Measurements from ENCODE around the gene ZNF428. TPM values are rescaled to one million over a fixed set of nuclear protein-coding genes. Genes with fewer than 3 reads are reported as not detected.

The ZNF428 gene
- total RNA-seq, 4 donors from 2014 or later, result 38.1 to 61.1 (median 50.5) TPM

DNA sequence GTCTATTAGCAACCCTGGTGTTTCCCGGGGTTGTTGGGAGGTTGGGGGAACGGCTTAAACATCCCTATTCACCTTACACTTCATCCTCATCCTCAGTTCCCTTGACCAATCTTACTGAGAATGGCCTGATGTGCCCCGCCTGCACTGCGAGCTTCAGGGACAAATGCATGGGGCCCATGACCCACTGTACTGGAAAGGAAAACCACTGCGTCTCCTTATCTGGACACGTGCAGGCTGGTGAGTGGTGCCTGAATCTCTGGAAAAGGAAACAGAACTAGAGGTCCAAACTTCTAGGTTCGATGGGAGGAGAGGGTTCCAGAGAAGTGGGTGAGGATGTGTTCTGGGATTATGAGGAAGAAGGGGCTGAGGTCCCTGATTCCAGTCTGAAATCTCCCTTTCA lies 38.0 kb downstream of the ZNF428 start:
- WGBS, 2 donors, result 67 to 74% methylated on average over 7 of the region's 7 CpGs
- Histone ChIP-seq H3K27ac (peak overlapping the region in 3 of 4 donors; percentile 80 to 93 (median 89)), H3K27me3 (no peaks in the 10 kb centered on the region), H3K36me3 (peaks cover 0 to 10% (median 0%) of the 10 kb centered on the region in 3 donors), H3K4me3 (peak overlapping the region in 1 of 4 donors; percentile 60), H3K9me3 (no peaks in the 10 kb centered on the region), H3K4me1 (peaks cover 0 to 37% (median 7%) of the 10 kb centered on the region in 4 donors)
- TF ChIP-seq POLR2A (IDR thresholded peaks at IDR 0.05) (no peak), EP300 (IDR thresholded peaks at IDR 0.05) (no peak)
- TF ChIP-seq, protein P1, sequence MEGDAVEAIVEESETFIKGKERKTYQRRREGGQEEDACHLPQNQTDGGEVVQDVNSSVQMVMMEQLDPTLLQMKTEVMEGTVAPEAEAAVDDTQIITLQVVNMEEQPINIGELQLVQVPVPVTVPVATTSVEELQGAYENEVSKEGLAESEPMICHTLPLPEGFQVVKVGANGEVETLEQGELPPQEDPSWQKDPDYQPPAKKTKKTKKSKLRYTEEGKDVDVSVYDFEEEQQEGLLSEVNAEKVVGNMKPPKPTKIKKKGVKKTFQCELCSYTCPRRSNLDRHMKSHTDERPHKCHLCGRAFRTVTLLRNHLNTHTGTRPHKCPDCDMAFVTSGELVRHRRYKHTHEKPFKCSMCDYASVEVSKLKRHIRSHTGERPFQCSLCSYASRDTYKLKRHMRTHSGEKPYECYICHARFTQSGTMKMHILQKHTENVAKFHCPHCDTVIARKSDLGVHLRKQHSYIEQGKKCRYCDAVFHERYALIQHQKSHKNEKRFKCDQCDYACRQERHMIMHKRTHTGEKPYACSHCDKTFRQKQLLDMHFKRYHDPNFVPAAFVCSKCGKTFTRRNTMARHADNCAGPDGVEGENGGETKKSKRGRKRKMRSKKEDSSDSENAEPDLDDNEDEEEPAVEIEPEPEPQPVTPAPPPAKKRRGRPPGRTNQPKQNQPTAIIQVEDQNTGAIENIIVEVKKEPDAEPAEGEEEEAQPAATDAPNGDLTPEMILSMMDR (IDR thresholded peaks at IDR 0.05), result no peak
- no peak for DNase-seq (ENCODE audit: low spot score in 2 of 2)

DNA sequence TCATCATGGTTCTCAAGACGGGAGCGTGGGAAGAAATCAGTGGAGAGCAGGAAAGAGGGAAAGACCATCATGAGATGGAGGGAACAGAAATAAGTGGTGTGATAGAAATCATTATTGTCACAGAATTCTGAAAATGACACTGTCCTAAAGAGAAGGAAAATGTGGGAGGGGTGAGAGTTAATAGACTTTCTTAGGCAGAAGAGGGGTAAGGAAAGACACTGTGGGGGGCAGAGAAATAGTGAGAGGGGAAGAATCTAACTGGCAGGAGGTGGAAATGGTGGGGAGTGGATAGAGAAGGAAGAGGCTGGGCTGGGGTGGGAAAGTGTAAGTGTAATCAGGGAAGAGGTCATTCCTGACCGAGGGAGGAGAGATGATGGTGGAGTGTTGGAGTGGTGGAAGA lies 40.6 kb downstream of the ZNF428 start:
- 85 to 88% methylated on average over 3 of the region's 3 CpGs for WGBS, 2 donors
- no peak for TF ChIP-seq EP300 (IDR thresholded peaks at IDR 0.05)
- TF ChIP-seq, protein P1 (IDR thresholded peaks at IDR 0.05), result no peak
- no peak for TF ChIP-seq POLR2A (IDR thresholded peaks at IDR 0.05)
- peaks cover 0 to 52% (median 20%) of the 10 kb centered on the region in 4 donors for H3K4me1 ChIP-seq

DNA sequence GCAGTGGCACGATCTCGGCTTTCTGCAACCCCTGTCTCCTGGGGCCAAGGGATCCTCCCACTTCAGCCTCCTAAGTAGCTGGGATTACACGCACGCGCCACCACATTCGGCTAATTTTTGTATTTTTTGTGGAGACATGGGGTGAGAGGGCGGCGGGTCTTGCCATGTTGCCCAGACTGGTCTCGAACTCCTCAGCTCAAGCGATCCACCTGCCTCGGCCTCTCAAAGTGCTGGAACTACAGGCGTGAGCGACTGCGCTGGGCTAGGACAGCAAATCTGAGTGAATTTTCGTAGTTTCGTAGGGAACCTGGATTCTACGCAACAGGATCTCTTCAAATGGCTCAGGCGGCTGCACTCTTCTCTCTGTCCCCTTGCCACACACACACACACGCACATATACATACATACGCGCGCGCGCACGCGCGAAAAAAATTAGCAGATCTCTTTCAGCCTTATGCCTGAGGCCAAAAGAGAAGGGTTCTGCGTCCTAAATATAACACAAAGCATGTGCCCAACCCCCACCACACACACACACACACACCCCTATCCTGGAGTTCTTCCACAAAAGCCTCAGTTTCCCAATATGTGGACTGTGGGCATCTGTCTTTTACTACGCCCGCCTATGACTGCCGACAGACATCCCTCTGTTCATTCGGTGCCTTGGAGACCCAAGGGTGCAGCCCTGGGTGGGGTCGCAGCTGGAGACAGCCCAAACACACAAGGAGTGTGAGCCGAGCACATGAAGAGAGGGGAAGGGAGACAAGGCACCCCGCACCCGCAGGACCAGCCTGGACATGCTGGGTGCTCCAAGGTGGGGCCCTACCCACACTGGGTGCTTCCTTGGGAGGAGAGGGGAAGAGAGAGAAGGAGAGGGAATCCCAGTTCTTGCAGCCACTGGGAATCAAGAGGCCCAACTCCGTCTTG lies 43.2 kb downstream of the ZNF428 start:
- Histone ChIP-seq H3K9me3 (no peaks in the 10 kb centered on the region), H3K27ac (peak overlapping the region; percentile 60 to 91 (median 90)), H3K36me3 (peaks cover 0 to 13% (median 0%) of the 10 kb centered on the region in 3 donors), H3K4me1 (peaks cover 0 to 56% (median 22%) of the 10 kb centered on the region in 4 donors), H3K27me3 (no peaks in the 10 kb centered on the region), H3K4me3 (peak overlapping the region; percentile 25 to 92 (median 78))
- no peak for DNase-seq (ENCODE audit: low spot score in 2 of 2)
- no peak for TF ChIP-seq EP300 (IDR thresholded peaks at IDR 0.05)
- TF ChIP-seq, protein P1 (IDR thresholded peaks at IDR 0.05), result no peak
- no peak for TF ChIP-seq POLR2A (IDR thresholded peaks at IDR 0.05)
- 65 to 67% methylated on average over 37 of the region's 37 CpGs for WGBS, 2 donors

More for the DNA sequence above, 40.6 kb downstream of the ZNF428 start:
- no peaks in the 10 kb centered on the region for H3K36me3 ChIP-seq
- H3K27ac ChIP-seq, result no peak overlapping the region
- H3K4me3 ChIP-seq, result no peak overlapping the region
- DNase-seq (ENCODE audit: low spot score in 2 of 2), result no peak
- no peaks in the 10 kb centered on the region for H3K9me3 ChIP-seq
- no peaks in the 10 kb centered on the region for H3K27me3 ChIP-seq

DNA sequence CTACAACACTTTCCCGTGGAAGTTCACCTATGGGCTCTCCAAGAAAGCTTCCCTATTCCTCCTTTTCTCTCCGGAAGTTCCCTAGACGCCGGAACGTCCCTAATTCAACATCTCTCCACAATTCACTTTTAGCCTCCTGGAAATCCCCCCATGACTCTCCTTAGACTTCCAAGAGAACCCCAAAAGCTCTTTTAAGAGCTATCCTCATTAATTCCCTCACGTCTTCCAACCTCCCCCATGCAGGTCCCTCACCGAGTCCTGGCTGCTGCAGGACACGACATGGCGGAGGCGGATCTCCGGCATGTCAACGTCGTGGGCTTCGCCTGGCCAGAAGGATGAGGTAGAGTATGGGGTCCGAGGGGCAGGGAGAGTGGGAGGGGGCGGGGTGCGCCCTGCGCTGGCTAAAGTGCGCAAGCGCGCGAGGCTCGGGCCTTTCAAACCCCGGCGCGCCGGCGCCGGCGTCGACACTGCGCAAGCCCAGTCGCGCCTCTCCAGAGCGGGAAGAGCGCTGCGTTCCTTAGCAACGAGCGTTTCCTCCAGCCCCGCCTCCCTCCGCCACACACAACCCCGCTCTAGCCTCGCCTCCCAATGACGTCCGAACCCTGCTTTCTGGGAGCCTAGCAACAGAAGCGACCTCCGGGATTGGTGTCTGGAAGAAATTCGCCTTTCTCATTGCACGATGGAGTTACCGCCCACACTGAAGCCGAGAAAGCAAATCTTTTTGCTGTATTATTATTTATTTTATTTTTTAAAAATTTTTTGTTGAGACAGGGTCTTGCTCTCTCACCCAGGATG lies 44.1 kb downstream of the ZNF428 start, which contains the start of the genes PINLYP and XRCC1:
PINLYP (plus strand) TSS at position 646 of the 795 bp plus-strand sequence. CDS start 1,391 bp downstream, outside the sequence.
XRCC1 (minus strand) TSS at position 372 of the 795 bp plus-strand sequence; CDS start at position 303, 69 bp downstream.
- Histone ChIP-seq H3K27me3 (no peaks in the 10 kb centered on the region), H3K4me3 (peak within 1 kb of the TSS; percentile 57 to 92 (median 78)), H3K9me3 (no peaks in the 10 kb centered on the region), H3K4me1 (peaks cover 0 to 55% (median 19%) of the 10 kb centered on the region in 4 donors), H3K36me3 (peaks cover 0 to 22% (median 0%) of the 10 kb centered on the region in 3 donors), H3K27ac (peak within 1 kb of the TSS; percentile 60 to 91 (median 90))
- DNase-seq (ENCODE audit: low spot score in 2 of 2), result peak; percentile 95 to 97
- TF ChIP-seq, protein P1 (IDR thresholded peaks at IDR 0.05), result peak in 1 of 5 experiments; percentile 23
- TF ChIP-seq POLR2A (IDR thresholded peaks at IDR 0.05), result peak in 1 of 2 donors; percentile 56
- peak; percentile 83 to 99 for TF ChIP-seq EP300 (IDR thresholded peaks at IDR 0.05)
- 0 to 1% methylated on average over 32 to 35 of the region's 51 CpGs for WGBS, 2 donors

Data from tibial nerve (tissue), 4 donors.